PC-3 (cell line): ENCODE data around the gene TTC22.

Source experiments
- EZH2 ChIP-seq: fragments of 300-600 bp; sonication (generic); IDR thresholded peaks from one replicate; pipeline ENCODE4 v1.6.1; 2017; ENCODE audit warnings: antibody characterized with exemption, mild to moderate bottlenecking, low read length; ENCODE audit not compliant: unreplicated experiment
- TF ChIP-seq, protein P1 (sequence below): fragments of 300-600 bp; sonication (generic); conservative IDR thresholded peaks from 2 replicates; pipeline ENCODE4 v1.5.1; 2017; ENCODE audit warnings: antibody characterized with exemption, low read depth, mild to moderate bottlenecking, low read length

DNA sequence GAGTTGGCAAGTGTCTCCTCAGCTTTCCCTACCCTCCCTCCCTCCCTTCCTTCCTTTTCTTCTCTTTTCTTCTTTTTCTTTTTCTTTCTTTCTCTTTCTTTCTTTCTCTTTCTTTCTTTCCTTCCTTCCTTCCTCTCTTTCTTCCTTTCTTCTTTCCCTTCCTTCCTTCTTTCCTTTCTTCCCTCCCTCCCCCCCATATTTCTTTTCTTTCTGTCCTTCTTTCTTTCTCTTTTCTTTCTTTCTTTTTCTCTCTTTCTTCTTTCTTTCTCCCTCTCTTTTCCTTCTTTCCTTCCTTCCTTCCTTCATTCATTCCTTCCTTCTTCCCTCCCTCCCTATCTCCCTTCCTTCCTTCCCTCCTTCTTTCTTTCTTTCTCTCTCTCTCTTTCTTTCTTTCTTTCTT, 18.6 kb upstream of the TTC22 start:
- TF ChIP-seq, protein P1, sequence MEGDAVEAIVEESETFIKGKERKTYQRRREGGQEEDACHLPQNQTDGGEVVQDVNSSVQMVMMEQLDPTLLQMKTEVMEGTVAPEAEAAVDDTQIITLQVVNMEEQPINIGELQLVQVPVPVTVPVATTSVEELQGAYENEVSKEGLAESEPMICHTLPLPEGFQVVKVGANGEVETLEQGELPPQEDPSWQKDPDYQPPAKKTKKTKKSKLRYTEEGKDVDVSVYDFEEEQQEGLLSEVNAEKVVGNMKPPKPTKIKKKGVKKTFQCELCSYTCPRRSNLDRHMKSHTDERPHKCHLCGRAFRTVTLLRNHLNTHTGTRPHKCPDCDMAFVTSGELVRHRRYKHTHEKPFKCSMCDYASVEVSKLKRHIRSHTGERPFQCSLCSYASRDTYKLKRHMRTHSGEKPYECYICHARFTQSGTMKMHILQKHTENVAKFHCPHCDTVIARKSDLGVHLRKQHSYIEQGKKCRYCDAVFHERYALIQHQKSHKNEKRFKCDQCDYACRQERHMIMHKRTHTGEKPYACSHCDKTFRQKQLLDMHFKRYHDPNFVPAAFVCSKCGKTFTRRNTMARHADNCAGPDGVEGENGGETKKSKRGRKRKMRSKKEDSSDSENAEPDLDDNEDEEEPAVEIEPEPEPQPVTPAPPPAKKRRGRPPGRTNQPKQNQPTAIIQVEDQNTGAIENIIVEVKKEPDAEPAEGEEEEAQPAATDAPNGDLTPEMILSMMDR: no peak
- no peak for TF ChIP-seq EZH2
